ENCODE measurements around the gene PF4V1.

PF4V1 gene

GRCh38 chr4:73902038-73902637, 49.0 kb downstream of the PF4V1 start:
- no peak overlapping the region for H3K4me3 Mint-ChIP-seq
- H3K36me3 Mint-ChIP-seq, result no peaks in the 10 kb centered on the region
- no peaks in the 10 kb centered on the region for H3K4me1 Mint-ChIP-seq (ENCODE audit: low read depth)
- H3K27me3 Mint-ChIP-seq, result no peaks in the 10 kb centered on the region
- H3K27ac Mint-ChIP-seq, result no peak overlapping the region
- no peaks in the 10 kb centered on the region for H3K9me3 Mint-ChIP-seq (ENCODE audit: low read depth)

- no peaks in the 10 kb centered on the region for H3K4me1 Mint-ChIP-seq (ENCODE audit: low read depth)
- H3K36me3 Mint-ChIP-seq, result no peaks in the 10 kb centered on the region
- no peaks in the 10 kb centered on the region for H3K9me3 Mint-ChIP-seq (ENCODE audit: low read depth)
- no peaks in the 10 kb centered on the region for H3K27me3 Mint-ChIP-seq
- no peak overlapping the region for H3K27ac Mint-ChIP-seq
- no peak overlapping the region for H3K4me3 Mint-ChIP-seq
Observed at GRCh38 chr4:73902817-73903547, 49.9 kb downstream of the PF4V1 start.

All from activated naive CD8-positive, alpha-beta T cell (primary cell).